HepG2 (cell line): Measurements from ENCODE around the gene BCORL1. TPM values are rescaled to one million over a fixed set of nuclear protein-coding genes. Genes with fewer than 3 reads are reported as not detected.

Experiments used
- ARNT ChIP-seq: fragments of 450-650 bp; IDR thresholded peaks from 2 replicates; pipeline ENCODE4 v1.6.1; 2017
- CBFB ChIP-seq: sonication (generic); formaldehyde crosslinking; IDR thresholded peaks from 2 replicates; pipeline ENCODE4 v1.4.0; 2020; ENCODE audit warnings: missing genetic modification reagents
- CCAR2 ChIP-seq: fragments of 200-400 bp; formaldehyde crosslinking; optimal IDR thresholded peaks from 2 replicates; pipeline ENCODE3; 2018; ENCODE audit warnings: low read depth, mild to moderate bottlenecking, low read length, moderate library complexity
- CTCF ChIP-seq: sonication (generic); formaldehyde crosslinking; IDR thresholded peaks from 2 replicates; pipeline ENCODE4 v1.5.0; 2020; ENCODE audit warnings: mild to moderate bottlenecking, missing genetic modification reagents, moderate library complexity
- GZF1 ChIP-seq: sonication (generic); formaldehyde crosslinking; IDR thresholded peaks from 2 replicates; pipeline ENCODE4 v1.5.1; 2020; ENCODE audit warnings: mild to moderate bottlenecking, missing genetic modification reagents
- HNF4A ChIP-seq: sonication (generic); formaldehyde crosslinking; IDR thresholded peaks from 2 replicates; pipeline ENCODE4 v1.4.0; 2020; ENCODE audit warnings: missing genetic modification reagents
- LCORL ChIP-seq, 2 experiments: fragments of 450-650 bp in 1 of 2; sonication (generic) in 1 of 2; formaldehyde crosslinking in 1 of 2; IDR thresholded peaks; 2 replicates each; pipeline versions ENCODE4 v1.5.0 to v1.6.1; 2017 to 2020; ENCODE audit warnings: antibody characterized with exemption in 1 of 2, missing genetic modification reagents in 1 of 2
- MTA1 ChIP-seq: sonication (generic); formaldehyde crosslinking; IDR thresholded peaks from 2 replicates; pipeline ENCODE4 v1.4.0; 2020; ENCODE audit warnings: missing genetic modification reagents, mild to moderate bottlenecking, borderline replicate concordance
- NFRKB ChIP-seq: fragments of 450-650 bp; IDR thresholded peaks from 2 replicates; pipeline ENCODE4 v1.6.1; 2017
- NR0B2 ChIP-seq: sonication (generic); formaldehyde crosslinking; IDR thresholded peaks from 2 replicates; pipeline ENCODE4 v1.4.0; 2020; ENCODE audit warnings: mild to moderate bottlenecking, missing genetic modification reagents
- PHF21A ChIP-seq: sonication (generic); formaldehyde crosslinking; IDR thresholded peaks from 2 replicates; pipeline ENCODE4 v1.5.0; 2020; ENCODE audit warnings: mild to moderate bottlenecking, missing genetic modification reagents
- RARG ChIP-seq: sonication (generic); formaldehyde crosslinking; IDR thresholded peaks from 2 replicates; pipeline ENCODE4 v1.4.0; 2020; ENCODE audit warnings: low read depth, mild to moderate bottlenecking, missing genetic modification reagents
- SIN3B ChIP-seq: fragments of 150-350 bp; IDR thresholded peaks from 2 replicates; pipeline ENCODE4 v1.6.1; 2014; ENCODE audit warnings: low read length
- YEATS4 ChIP-seq: sonication (generic); formaldehyde crosslinking; IDR thresholded peaks from 2 replicates; pipeline ENCODE4 v1.4.0; 2020; ENCODE audit warnings: missing genetic modification reagents, borderline replicate concordance
- ZNF619 ChIP-seq: sonication (generic); formaldehyde crosslinking; IDR thresholded peaks from 2 replicates; pipeline ENCODE4 v1.4.0; 2020; ENCODE audit warnings: mild to moderate bottlenecking, missing genetic modification reagents
- ZNF75D ChIP-seq: sonication (generic); formaldehyde crosslinking; IDR thresholded peaks from 2 replicates; pipeline ENCODE4 v1.8.1; 2023; ENCODE audit warnings: missing genetic modification reagents, mild to moderate bottlenecking, borderline replicate concordance
- ZNF772 ChIP-seq: sonication (generic); formaldehyde crosslinking; IDR thresholded peaks from 2 replicates; pipeline ENCODE4 v1.5.0; 2020; ENCODE audit warnings: mild to moderate bottlenecking, missing genetic modification reagents
- polyA plus RNA-seq, 8 experiments: library from polyadenylated mRNA; depleted of rRNA in 3 of 8; stranded (reverse) in 7 of 8; unstranded in 1 of 8; fragments of >200 nt; fragmentation: Illumina TruSeq in 4 of 8; extraction: Trizol in 4 of 8; gene quantifications; 2 replicates each; pipeline versions ENCODE4 v1.2.1 to v1.2.3, GENCODE V29; 2011 to 2016; ENCODE audit warnings: low read depth in 4 of 8, missing spikeins in 1 of 8, mixed read lengths in 1 of 8; ENCODE audit not compliant: insufficient read depth in 1 of 8
- total RNA-seq, 5 experiments: library from RNA; depleted of rRNA; stranded (reverse); fragments of >200 nt; fragmentation: Illumina TruSeq; extraction: Trizol; gene quantifications; 2 replicates each; pipeline ENCODE4 v1.2.3, GENCODE V29; 2016; ENCODE audit warnings: low read depth in 1 of 5
- TF ChIP-seq, protein P1 (sequence below): sonication (generic); formaldehyde crosslinking; IDR thresholded peaks from 2 replicates; pipeline ENCODE4 v1.4.0; 2020; ENCODE audit warnings: mild to moderate bottlenecking, missing genetic modification reagents
- TF ChIP-seq, protein P2 (sequence below): sonication (generic); formaldehyde crosslinking; IDR thresholded peaks from 2 replicates; pipeline ENCODE4 v1.5.1; 2020; ENCODE audit warnings: missing genetic modification reagents, mild to moderate bottlenecking, borderline replicate concordance
- TF ChIP-seq, protein P3 (sequence below): sonication (generic); formaldehyde crosslinking; IDR thresholded peaks from 2 replicates; pipeline ENCODE4 v1.9.0; 2021; ENCODE audit warnings: missing genetic modification reagents, borderline replicate concordance

Gene BCORL1
- total and polyA plus RNA-seq, 2 of the 13 experiments (the other 11 are each of a cell fraction or from before 2014, with no cell fraction given), result 0.67 to 1.4 TPM

- TF ChIP-seq, protein P1, sequence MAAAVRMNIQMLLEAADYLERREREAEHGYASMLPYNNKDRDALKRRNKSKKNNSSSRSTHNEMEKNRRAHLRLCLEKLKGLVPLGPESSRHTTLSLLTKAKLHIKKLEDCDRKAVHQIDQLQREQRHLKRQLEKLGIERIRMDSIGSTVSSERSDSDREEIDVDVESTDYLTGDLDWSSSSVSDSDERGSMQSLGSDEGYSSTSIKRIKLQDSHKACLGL (CRISPR knock-in tag), result peak; percentile 67
- TF ChIP-seq MTA1 (no peak), ZNF75D (no peak), NFRKB (no peak), CBFB (CRISPR knock-in tag) (no peak), CCAR2 (no peak), NR0B2 (peak; percentile 25; the same call in 1 of the 2 replicates), PHF21A (peak; percentile 30; the same call in 1 of the 2 replicates), ZNF619 (CRISPR knock-in tag) (peak; percentile 46; the same call in 1 of the 2 replicates), HNF4A (CRISPR knock-in tag) (0 out of 2 replicates have a peak, but pooled peaks have one; percentile 6), GZF1 (CRISPR knock-in tag) (no peak), LCORL (IDR thresholded peaks at IDR 0.05) (no peak), LCORL (CRISPR knock-in tag; IDR thresholded peaks at IDR 0.05) (no peak), ARNT (no peak), RARG (CRISPR knock-in tag) (no peak), SIN3B (no peak), CTCF (peak; percentile 92), YEATS4 (CRISPR knock-in tag) (no peak), ZNF772 (no peak)
- TF ChIP-seq, protein P2, sequence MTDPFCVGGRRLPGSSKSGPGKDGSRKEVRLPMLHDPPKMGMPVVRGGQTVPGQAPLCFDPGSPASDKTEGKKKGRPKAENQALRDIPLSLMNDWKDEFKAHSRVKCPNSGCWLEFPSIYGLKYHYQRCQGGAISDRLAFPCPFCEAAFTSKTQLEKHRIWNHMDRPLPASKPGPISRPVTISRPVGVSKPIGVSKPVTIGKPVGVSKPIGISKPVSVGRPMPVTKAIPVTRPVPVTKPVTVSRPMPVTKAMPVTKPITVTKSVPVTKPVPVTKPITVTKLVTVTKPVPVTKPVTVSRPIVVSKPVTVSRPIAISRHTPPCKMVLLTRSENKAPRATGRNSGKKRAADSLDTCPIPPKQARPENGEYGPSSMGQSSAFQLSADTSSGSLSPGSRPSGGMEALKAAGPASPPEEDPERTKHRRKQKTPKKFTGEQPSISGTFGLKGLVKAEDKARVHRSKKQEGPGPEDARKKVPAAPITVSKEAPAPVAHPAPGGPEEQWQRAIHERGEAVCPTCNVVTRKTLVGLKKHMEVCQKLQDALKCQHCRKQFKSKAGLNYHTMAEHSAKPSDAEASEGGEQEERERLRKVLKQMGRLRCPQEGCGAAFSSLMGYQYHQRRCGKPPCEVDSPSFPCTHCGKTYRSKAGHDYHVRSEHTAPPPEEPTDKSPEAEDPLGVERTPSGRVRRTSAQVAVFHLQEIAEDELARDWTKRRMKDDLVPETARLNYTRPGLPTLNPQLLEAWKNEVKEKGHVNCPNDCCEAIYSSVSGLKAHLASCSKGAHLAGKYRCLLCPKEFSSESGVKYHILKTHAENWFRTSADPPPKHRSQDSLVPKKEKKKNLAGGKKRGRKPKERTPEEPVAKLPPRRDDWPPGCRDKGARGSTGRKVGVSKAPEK (CRISPR knock-in tag), result no peak
- TF ChIP-seq, protein P3, sequence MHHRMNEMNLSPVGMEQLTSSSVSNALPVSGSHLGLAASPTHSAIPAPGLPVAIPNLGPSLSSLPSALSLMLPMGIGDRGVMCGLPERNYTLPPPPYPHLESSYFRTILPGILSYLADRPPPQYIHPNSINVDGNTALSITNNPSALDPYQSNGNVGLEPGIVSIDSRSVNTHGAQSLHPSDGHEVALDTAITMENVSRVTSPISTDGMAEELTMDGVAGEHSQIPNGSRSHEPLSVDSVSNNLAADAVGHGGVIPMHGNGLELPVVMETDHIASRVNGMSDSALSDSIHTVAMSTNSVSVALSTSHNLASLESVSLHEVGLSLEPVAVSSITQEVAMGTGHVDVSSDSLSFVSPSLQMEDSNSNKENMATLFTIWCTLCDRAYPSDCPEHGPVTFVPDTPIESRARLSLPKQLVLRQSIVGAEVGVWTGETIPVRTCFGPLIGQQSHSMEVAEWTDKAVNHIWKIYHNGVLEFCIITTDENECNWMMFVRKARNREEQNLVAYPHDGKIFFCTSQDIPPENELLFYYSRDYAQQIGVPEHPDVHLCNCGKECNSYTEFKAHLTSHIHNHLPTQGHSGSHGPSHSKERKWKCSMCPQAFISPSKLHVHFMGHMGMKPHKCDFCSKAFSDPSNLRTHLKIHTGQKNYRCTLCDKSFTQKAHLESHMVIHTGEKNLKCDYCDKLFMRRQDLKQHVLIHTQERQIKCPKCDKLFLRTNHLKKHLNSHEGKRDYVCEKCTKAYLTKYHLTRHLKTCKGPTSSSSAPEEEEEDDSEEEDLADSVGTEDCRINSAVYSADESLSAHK (CRISPR knock-in tag), result no peak
These were observed 78.0 kb downstream of the BCORL1 start (continued) for GRCh38 chrX:130060122-130061069.
